GM18520 (cell line): ENCODE data around the gene MED29.
"Not testable (repeated sequence)": the region's sequence is repeated elsewhere in the genome, so short reads cannot be mapped to it uniquely, and the experiment has no call there.

ENCODE experiments used
- ATAC-seq: cut with Tn5 transposase; IDR thresholded peaks from one replicate; pipeline ENCODE4 v1.9.1; 2021; ENCODE audit not compliant: unreplicated experiment

The MED29 gene

GRCh38 chr19:39369200-39369599, 22.0 kb upstream of the MED29 start:
- ATAC-seq, result no peak

GRCh38 chr19:39370735-39371134, 20.4 kb upstream of the MED29 start:
- no peak for ATAC-seq

- ATAC-seq, result no peak
Measured at GRCh38 chr19:39372047-39372802, 19.0 kb upstream of the MED29 start.

- ATAC-seq, result no peak
Measured at GRCh38 chr19:39372941-39373340, 18.2 kb upstream of the MED29 start.

GRCh38 chr19:39375929-39376328, 15.2 kb upstream of the MED29 start:
- ATAC-seq, result no peak

GRCh38 chr19:39377373-39378362, 13.5 kb upstream of the MED29 start:
- ATAC-seq, result no peak

- ATAC-seq, result not testable (repeated sequence)
Measured at GRCh38 chr19:39379366-39379765, 11.8 kb upstream of the MED29 start.

GRCh38 chr19:39379865-39380396, 11.2 kb upstream of the MED29 start:
- no peak for ATAC-seq

- no peak for ATAC-seq
Measured at GRCh38 chr19:39380521-39381502, 10.4 kb upstream of the MED29 start.

GRCh38 chr19:39381910-39382611, 9.1 kb upstream of the MED29 start:
- ATAC-seq, result no peak

- ATAC-seq, result no peak
Measured at GRCh38 chr19:39382991-39383828, 8.0 kb upstream of the MED29 start.

- no peak for ATAC-seq
Measured at GRCh38 chr19:39384839-39385568, 6.2 kb upstream of the MED29 start.

GRCh38 chr19:39385629-39386411, 5.4 kb upstream of the MED29 start:
- ATAC-seq, result no peak

- ATAC-seq, result no peak
Measured at GRCh38 chr19:39386557-39386956, 4.6 kb upstream of the MED29 start.

GRCh38 chr19:39388657-39389056, 2.5 kb upstream of the MED29 start:
- no peak for ATAC-seq

GRCh38 chr19:39389631-39390414, 1.4 kb upstream of the MED29 start:
- no peak for ATAC-seq

GRCh38 chr19:39390451-39390750, 777 bp upstream of the MED29 start:
- ATAC-seq, result no peak
